ENCODE measurements around the gene FCGBP.
"Not testable (repeated sequence)": the region's sequence is repeated elsewhere in the genome, so short reads cannot be mapped to it uniquely, and the experiment has no call there.

FCGBP gene

DNA sequence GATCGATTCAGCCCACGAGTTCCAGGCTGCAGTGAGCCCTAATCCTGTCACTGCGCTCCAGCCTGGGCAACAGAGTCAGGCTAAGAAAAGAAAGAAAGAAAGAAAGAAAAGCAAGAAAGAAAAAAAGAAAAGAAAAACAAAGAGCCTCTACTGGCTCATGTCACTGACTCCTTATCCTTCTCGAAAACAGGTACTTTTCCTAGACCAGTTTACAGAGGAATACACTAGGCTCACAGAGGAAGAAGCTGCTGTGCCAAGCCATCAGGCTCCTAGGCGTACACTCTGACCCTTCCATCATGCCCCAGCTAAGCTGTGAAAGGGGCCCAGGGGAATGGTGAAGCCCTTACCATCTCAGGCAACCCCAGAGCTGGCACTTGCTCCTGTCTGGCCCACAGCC, 41.9 kb downstream of the FCGBP start:
- not testable (repeated sequence) for DNase-seq

- DNase-seq = not testable (repeated sequence)
These were observed 42.6 kb downstream of the FCGBP start for GRCh38 chr19:39891660-39892505.

DNA sequence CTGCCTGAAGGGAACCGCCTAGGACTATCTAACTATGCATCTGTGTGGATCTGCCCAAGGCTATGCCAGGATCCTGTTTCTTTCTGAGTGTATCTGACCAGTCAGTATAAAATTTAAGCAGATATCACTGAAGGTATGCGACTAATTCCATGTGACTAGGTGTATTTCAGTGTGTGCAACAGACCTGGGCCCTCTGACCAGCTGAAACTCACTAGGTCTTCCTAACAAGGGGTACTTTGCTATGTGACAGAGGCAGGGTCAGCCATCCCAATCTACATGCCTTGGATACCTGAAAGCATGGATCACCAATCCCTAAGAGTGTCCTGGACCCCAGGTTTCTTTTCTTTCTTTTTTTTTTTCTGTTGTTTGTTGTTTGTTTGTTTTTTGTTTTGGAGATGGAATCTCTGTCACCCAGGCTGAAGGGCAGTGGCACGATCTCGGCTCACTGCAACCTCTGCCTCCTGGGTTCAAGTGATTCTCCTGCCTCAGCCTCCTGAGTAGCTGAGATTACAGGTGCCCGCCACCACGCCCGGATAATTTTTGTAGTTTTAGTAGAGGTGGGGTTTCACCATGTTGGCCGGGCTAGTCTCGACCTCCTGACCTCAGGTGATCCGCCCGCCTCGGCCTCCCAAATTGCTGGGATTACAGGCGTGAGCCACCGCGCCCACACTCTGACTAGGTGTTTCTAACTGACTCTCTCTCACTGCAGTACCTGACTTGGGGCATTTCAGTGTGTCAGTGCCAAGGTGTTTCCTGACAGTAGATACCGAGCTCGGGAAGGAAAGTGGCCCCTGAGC, 43.5 kb downstream of the FCGBP start:
- no peak for DNase-seq

DNA sequence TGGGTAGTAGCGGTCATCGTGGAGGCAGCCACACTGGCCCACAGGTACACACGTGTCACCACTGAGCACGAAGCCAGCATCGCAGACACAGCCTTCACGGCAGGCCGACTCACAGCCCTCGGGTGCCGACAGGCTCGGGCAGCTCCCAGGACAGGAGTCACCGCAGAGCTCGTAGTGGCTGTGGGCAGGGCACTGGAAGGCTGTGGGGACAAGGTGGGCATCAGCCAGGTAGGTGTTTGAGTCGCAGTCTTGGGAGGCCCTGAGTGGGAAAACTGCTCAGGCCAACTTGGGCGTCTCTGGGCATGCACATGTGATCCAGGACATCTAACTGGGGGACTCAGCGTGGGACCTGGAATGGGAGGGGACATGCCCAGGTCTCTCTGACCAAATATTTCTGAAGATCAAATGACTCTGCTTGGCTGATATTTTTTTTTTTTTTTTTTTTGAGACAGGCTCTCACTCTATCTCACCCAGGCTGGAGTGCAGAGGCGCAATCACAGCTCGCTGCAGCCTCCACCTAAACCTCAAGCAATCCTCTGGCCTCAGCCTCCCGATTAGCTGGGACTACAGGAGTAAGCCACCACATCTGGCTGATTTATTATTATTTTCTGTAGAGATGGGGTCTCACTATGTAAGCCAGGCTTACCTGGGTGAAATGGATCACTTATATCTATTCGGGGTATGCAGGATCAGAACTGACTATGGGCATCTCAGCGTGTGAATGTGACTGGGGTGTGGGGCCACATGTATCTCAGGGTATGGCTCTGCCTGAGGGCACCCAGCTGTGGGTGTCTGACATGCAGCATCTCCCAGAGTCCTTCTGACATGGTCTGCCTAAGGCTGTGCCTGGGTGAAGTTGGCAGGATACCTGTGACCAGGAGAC, 44.3 kb downstream of the FCGBP start:
- not testable (repeated sequence) for DNase-seq

DNA sequence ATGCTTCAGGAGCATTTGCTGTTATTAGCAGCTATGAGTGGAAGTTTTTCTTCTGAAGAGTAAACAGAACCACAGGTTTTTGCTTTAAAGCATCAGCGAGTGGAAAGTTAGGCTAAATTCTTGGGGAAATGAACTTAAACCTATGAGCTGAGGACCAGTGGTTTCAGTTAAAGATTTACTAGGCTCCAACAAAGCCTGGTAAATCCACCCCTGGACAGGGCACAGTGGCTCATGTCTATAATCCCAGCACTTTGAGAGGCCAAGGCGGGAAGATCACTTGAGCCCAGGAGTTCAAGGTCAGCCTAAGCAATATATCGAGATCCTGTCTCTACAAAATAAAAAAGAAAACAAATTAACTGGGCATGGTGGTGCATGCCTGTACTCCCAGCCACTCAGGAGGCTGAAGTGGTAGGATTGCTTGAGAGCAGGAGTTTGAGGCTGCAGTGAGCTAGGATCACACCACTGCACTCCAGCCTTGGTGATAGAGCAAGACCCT, 46.9 kb downstream of the FCGBP start:
- DNase-seq = not testable (repeated sequence)

DNA sequence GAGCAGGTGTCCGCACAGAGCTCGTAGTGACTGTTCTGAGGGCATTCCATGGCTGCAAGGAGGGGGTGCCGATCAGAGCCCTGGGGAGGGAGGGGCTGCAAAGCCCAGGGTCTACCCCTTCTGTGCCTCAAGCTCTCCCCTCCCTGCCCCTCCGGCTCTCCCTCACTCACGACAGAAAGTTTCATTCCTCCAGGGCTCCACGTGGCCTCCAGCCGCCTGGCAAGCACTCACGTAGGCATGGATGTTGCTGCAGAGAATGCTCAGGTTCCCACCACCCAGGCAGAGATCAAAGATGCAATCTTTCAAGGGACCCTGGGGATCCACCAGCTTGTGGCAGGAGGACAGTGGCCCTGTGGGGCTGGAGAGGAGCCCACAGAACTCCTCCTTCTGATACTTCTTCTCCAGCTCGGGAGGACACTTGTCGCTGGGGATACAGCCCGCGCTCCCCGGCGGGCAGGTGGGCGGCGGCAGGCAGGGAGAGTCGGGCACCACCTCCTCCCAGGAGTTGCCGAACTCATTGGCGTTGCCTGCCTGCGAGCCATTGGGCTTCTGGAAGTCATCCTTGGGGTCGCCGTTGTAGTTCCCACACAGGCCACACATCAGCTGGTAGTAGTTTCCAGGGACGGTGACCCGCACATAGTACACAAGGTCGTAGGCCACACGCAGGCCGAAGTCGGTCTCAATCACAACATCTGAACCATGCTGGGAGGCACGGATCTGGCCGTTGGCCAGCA, 48.4 kb downstream of the FCGBP start:
- DNase-seq = not testable (repeated sequence)

- not testable (repeated sequence) for DNase-seq
These were observed 49.7 kb downstream of the FCGBP start for GRCh38 chr19:39884721-39885120.
